A673 (cell line): ENCODE measurements around the gene POMP. TPM values are rescaled to one million over a fixed set of nuclear protein-coding genes. Genes with fewer than 3 reads are reported as not detected.

ENCODE experiments used
- BruUV-seq: library from RNA; stranded (reverse); fragments of 400-500 nt; replicated peaks from 2 replicates; lab custom pipeline; 2021; lab: Mats Ljungman, UMichigan
- CTCF ChIA-PET: fragments of 300-600 bp; sonication (Branson Sonifier 250); formaldehyde crosslinking; loops from one replicate; lab custom pipeline; 2022; ENCODE audit warnings: antibody characterized with exemption; lab: Charles Lee
- POLR2A ChIA-PET: fragments of 300-600 bp; sonication (Branson Sonifier 250); formaldehyde crosslinking; loops from one replicate; lab custom pipeline; 2022; ENCODE audit warnings: antibody characterized with exemption; ENCODE audit not compliant: low non-redundant PET; lab: Charles Lee
- DNase-seq: peaks from one replicate; pipeline ENCODE4 v3.0.0-alpha.2; 2015; ENCODE audit warnings: low spot score
- H3K27ac ChIP-seq: fragments of 200-600 bp; sonication (generic); 2 replicates; pipeline ENCODE4 v1.5.1; 2016; ENCODE audit warnings: mixed run types, low read depth, mild to moderate bottlenecking, mixed read lengths, antibody characterized with exemption, low read length; ENCODE audit not compliant: poor library complexity, severe bottlenecking
- H3K27me3 ChIP-seq: fragments of 200-600 bp; sonication (generic); replicated peaks from 2 replicates; pipeline ENCODE4 v1.6.1; 2017; ENCODE audit warnings: mixed run types, low read depth, mild to moderate bottlenecking, mixed read lengths, antibody characterized with exemption, low read length; ENCODE audit not compliant: insufficient read depth, poor library complexity
- H3K36me3 ChIP-seq: fragments of 200-600 bp; sonication (generic); 2 replicates; pipeline ENCODE4 v1.6.1; 2016; ENCODE audit warnings: mixed run types, mild to moderate bottlenecking, mixed read lengths, antibody characterized with exemption, low read length; ENCODE audit not compliant: insufficient read depth, poor library complexity, severe bottlenecking
- H3K4me1 ChIP-seq: fragments of 200-600 bp; sonication (generic); 2 replicates; pipeline ENCODE4 v1.6.1; 2017; ENCODE audit warnings: mixed run types, mild to moderate bottlenecking, mixed read lengths, antibody characterized with exemption, low read length; ENCODE audit not compliant: insufficient read depth, poor library complexity, severe bottlenecking
- H3K4me3 ChIP-seq: fragments of 200-600 bp; sonication (generic); 2 replicates; pipeline ENCODE4 v1.5.1; 2016; ENCODE audit warnings: low read depth, mixed run types, mild to moderate bottlenecking, mixed read lengths, low read length; ENCODE audit not compliant: poor library complexity, severe bottlenecking
- H3K9me3 ChIP-seq: fragments of 200-600 bp; sonication (generic); 2 replicates; pipeline ENCODE4 v1.6.1; 2016; ENCODE audit warnings: mixed run types, low read depth, mild to moderate bottlenecking, mixed read lengths, antibody characterized with exemption, low read length; ENCODE audit not compliant: poor library complexity, severe bottlenecking
- CTCF ChIP-seq: fragments of 300-800, 200-600 bp; sonication (generic); conservative IDR thresholded peaks from 2 replicates; pipeline ENCODE4 v1.5.1; 2017; ENCODE audit warnings: low read depth, mild to moderate bottlenecking, antibody characterized with exemption, low read length, moderate library complexity, mixed read lengths
- EZH2 ChIP-seq: fragments of 200-600 bp; sonication (generic); IDR thresholded peaks from 2 replicates; pipeline ENCODE4 v1.6.1; 2017; ENCODE audit warnings: borderline replicate concordance, low read depth, mild to moderate bottlenecking, mixed read lengths, antibody characterized with exemption, low read length; ENCODE audit not compliant: poor library complexity, severe bottlenecking
- intact Hi-C: fragments of 100-400 bp; cut with micrococcal nuclease; formaldehyde crosslinking; loops from one replicate; pipeline ENCODE4 v1.10.0; 2022; ENCODE audit not compliant: unreplicated experiment
- total RNA-seq: library from RNA; stranded (reverse); gene quantifications from 2 replicates; pipeline ENCODE4 v1.2.3, GENCODE V29; 2021

POMP gene
- total RNA-seq, 1 experiment from 2014 or later = 185 TPM

DNA sequence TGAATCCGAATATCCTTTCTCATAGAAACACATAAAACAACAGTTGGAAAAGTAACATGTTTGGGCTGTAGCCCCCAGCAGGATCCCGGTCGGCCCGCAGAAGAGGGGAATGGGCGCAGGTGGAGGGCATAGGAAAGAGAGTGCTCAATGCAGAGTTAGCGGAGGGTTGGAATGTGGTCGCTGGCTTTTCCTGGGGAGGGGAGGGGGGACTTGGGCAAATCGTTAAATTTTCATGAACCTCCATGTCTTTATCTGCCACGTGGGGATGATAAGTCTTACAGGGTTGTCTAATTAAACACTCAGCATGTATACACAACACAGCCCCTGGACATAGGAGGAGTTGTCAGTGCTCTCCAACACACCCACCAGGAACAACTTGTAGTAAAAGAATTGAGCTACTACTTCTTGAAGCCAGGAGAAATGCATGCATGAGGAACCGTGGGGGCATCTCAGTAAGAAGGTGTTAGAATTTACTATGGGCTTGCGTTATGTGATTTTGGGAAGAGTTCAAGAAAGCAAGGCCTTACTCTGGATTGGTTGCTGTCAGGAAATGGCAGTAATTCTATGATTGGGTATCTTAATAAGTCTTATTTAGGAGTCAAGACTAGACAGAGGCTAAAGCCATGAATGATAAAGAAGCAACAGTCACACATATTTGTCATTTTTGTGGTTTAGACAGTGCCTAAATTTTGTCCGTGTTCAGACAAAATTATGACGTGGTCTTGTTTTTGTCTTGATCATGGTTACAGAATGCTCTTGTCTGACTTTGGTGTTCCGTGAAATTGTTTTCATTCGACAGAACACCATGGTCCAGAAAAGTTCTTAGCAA, 60.5 kb downstream of the POMP start:
- Histone ChIP-seq H3K27ac (no peak overlapping the region), H3K27me3 (no peaks in the 10 kb centered on the region), H3K4me3 (peak overlapping the region; percentile 78), H3K9me3 (no peaks in the 10 kb centered on the region), H3K36me3 (no peaks in the 10 kb centered on the region), H3K4me1 (peaks cover 14% of the 10 kb centered on the region)
- ChIA-PET POLR2A (interaction anchor here (0.6 kb wide), 1 partner anchor 640 kb away, joined by 3 read pairs; no protein-coding TSS in a partner anchor), CTCF (no interaction called here)
- TF ChIP-seq EZH2 (no peak), CTCF (no peak)
- BruUV-seq = no TSS peak
- DNase-seq = peak; percentile 31
- intact Hi-C loops = no loop called here

DNA sequence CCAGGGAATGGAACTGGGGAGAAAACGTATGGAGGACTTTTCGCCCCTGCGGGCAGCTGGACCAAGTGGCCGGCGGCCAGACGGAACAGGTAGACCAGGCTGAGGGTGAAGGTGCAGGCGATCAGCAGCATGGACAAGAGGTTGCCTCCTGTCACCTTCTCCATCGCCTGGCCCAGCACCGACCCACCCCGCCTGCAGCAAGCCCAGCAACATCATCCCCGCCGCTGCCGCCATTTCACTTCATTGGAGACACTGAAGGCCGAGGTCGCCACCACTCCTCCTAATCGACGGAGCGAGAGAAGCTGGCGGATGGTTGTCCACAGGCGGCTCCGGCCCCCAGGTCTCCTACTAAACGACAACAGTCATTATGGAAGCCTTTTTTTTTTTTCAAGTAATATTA, 64.9 kb downstream of the POMP start:
- no TSS peak for BruUV-seq
- no peak for DNase-seq
- CTCF ChIA-PET = no interaction called here

GRCh38 chr13:28725046-28725610, 66.2 kb downstream of the POMP start:
- Histone ChIP-seq H3K4me3 (no peak overlapping the region), H3K27me3 (no peaks in the 10 kb centered on the region), H3K4me1 (no peaks in the 10 kb centered on the region), H3K27ac (no peak overlapping the region), H3K9me3 (no peaks in the 10 kb centered on the region), H3K36me3 (no peaks in the 10 kb centered on the region)
- no peak for DNase-seq
- TF ChIP-seq EZH2 (no peak), CTCF (no peak)
- BruUV-seq = no TSS peak
- CTCF ChIA-PET = no interaction called here
- intact Hi-C loops = no loop called here
- POLR2A ChIA-PET = no interaction called here

More for the DNA sequence above, 64.9 kb downstream of the POMP start:
- TF ChIP-seq EZH2 = no peak
- no peak for TF ChIP-seq CTCF
- H3K4me3 ChIP-seq = no peak overlapping the region
- no peak overlapping the region for H3K27ac ChIP-seq
- no peaks in the 10 kb centered on the region for H3K27me3 ChIP-seq
- POLR2A ChIA-PET = no interaction called here
- H3K4me1 ChIP-seq = peaks cover 5% of the 10 kb centered on the region
- H3K36me3 ChIP-seq = no peaks in the 10 kb centered on the region
- no peaks in the 10 kb centered on the region for H3K9me3 ChIP-seq
- intact Hi-C loops = no loop called here

Other genes starting within 250 kb of the POMP start
- gene FLT1, start 164.0 kb upstream of the POMP start, total RNA-seq = 4.3 and 5.2 TPM in 2 replicates
- 2.3 and 3.0 TPM in 2 replicates for gene SLC46A3, start 59.8 kb downstream of the POMP start, total RNA-seq
- gene MTUS2, start 161.2 kb downstream of the POMP start, total RNA-seq = 0.11 and 0.44 TPM in 2 replicates